HEK293 (cell line): ENCODE data around the gene PGBD5.

Source experiments
- CTCF ChIA-PET: fragments of 350-600 bp; formaldehyde crosslinking; extraction: SDS; loops from one replicate; lab custom pipeline; 2021; ENCODE audit warnings: antibody characterized with exemption; lab: Yijun Ruan, JAX
- POLR2A ChIA-PET: fragments of 300-600 bp; formaldehyde crosslinking; extraction: SDS; loops from one replicate; lab custom pipeline; 2020; ENCODE audit warnings: antibody characterized with exemption, inconsistent platforms; lab: Yijun Ruan, JAX
- H3K27ac ChIP-seq: fragments of 200-500 bp; sonication (Bioruptor generic); 2 replicates; pipeline ENCODE4 v1.5.1; 2014; ENCODE audit warnings: low read depth, low read length, control low read depth, inconsistent platforms; ENCODE audit errors: extremely low read depth
- H3K36me3 ChIP-seq, 2 experiments: fragments of 200-500 bp in 1 of 2; sonication (Bioruptor generic) in 1 of 2; 1 replicate in 1 of 2; 2 replicates in 1 of 2; pipeline ENCODE4 v1.5.1; 2014 to 2017; ENCODE audit warnings: inconsistent platforms in 2 of 2, low read length in 2 of 2; ENCODE audit not compliant: control insufficient read depth in 2 of 2, insufficient read depth in 1 of 2
- H3K4me1 ChIP-seq: fragments of 200-500 bp; sonication (Bioruptor generic); 2 replicates; pipeline ENCODE4 v1.5.1; 2014; ENCODE audit warnings: mild to moderate bottlenecking, low read length, inconsistent platforms; ENCODE audit not compliant: control insufficient read depth, insufficient read depth
- H3K4me3 ChIP-seq: 2 replicates; pipeline ENCODE4 v1.5.1; 2011; ENCODE audit warnings: low read depth, mild to moderate bottlenecking, control low read depth, low read length, moderate library complexity
- H3K9me3 ChIP-seq: fragments of 200-500 bp; sonication (Bioruptor generic); 2 replicates; pipeline ENCODE4 v1.5.1; 2014; ENCODE audit warnings: low read depth, low read length, inconsistent platforms; ENCODE audit not compliant: control insufficient read depth, insufficient read depth
- HOXD13 ChIP-seq: sonication (generic); formaldehyde crosslinking; IDR thresholded peaks from 2 replicates; pipeline ENCODE4 v1.8.0; 2022; ENCODE audit warnings: missing genetic modification reagents, borderline replicate concordance
- IKZF3 ChIP-seq: fragments of 450-650 bp; IDR thresholded peaks from 2 replicates; pipeline ENCODE4 v1.5.0; 2018; ENCODE audit warnings: missing biosample characterization, mild to moderate bottlenecking, missing genetic modification characterization, moderate library complexity
- MEIS1 ChIP-seq: sonication (generic); formaldehyde crosslinking; IDR thresholded peaks from 2 replicates; pipeline ENCODE4 v1.8.1; 2022; ENCODE audit warnings: missing genetic modification reagents, mild to moderate bottlenecking, borderline replicate concordance
- REPIN1 ChIP-seq: fragments of 450-650 bp; formaldehyde crosslinking; IDR thresholded peaks from 2 replicates; pipeline ENCODE4 v1.5.1; 2017; ENCODE audit warnings: missing biosample characterization, missing genetic modification characterization, low read depth
- SP3 ChIP-seq: fragments of 450-650 bp; formaldehyde crosslinking; IDR thresholded peaks from 2 replicates; pipeline ENCODE4 v1.5.1; 2016; ENCODE audit warnings: missing biosample characterization, missing genetic modification characterization
- ZBTB17 ChIP-seq: fragments of 450-650 bp; formaldehyde crosslinking; IDR thresholded peaks from 2 replicates; pipeline ENCODE4 v1.5.1; 2016; ENCODE audit warnings: missing biosample characterization, missing genetic modification characterization
- ZNF112 ChIP-seq: fragments of 450-650 bp; formaldehyde crosslinking; IDR thresholded peaks from 2 replicates; pipeline ENCODE4 v1.5.0; 2017; ENCODE audit warnings: missing biosample characterization, missing genetic modification characterization
- ZNF121 ChIP-seq: fragments of 450-650 bp; formaldehyde crosslinking; IDR thresholded peaks from 2 replicates; pipeline ENCODE4 v1.5.1; 2016; ENCODE audit warnings: missing biosample characterization, missing genetic modification characterization
- ZNF155 ChIP-seq: fragments of 450-650 bp; formaldehyde crosslinking; IDR thresholded peaks from 2 replicates; pipeline ENCODE4 v1.5.1; 2016; ENCODE audit warnings: missing biosample characterization, missing genetic modification characterization
- ZNF19 ChIP-seq: fragments of 450-650 bp; formaldehyde crosslinking; IDR thresholded peaks from 2 replicates; pipeline ENCODE4; 2016; ENCODE audit warnings: missing biosample characterization, missing genetic modification characterization, low read depth
- ZNF266 ChIP-seq: fragments of 450-650 bp; formaldehyde crosslinking; IDR thresholded peaks from 2 replicates; pipeline ENCODE4 v1.5.1; 2016; ENCODE audit warnings: missing biosample characterization, missing genetic modification characterization, low read depth
- ZNF324 ChIP-seq: fragments of 450-650 bp; formaldehyde crosslinking; IDR thresholded peaks from 2 replicates; pipeline ENCODE4 v1.5.1; 2016; ENCODE audit warnings: missing biosample characterization, missing genetic modification characterization
- ZNF335 ChIP-seq: fragments of 450-650 bp; formaldehyde crosslinking; conservative IDR thresholded peaks from 2 replicates; pipeline ENCODE4 v1.5.1; 2016; ENCODE audit warnings: missing biosample characterization, missing genetic modification characterization
- ZNF354C ChIP-seq: fragments of 450-650 bp; formaldehyde crosslinking; IDR thresholded peaks from 2 replicates; pipeline ENCODE4 v1.5.1; 2016; ENCODE audit warnings: missing biosample characterization, missing genetic modification characterization, low read depth, borderline replicate concordance
- ZNF549 ChIP-seq: fragments of 450-650 bp; IDR thresholded peaks from 2 replicates; pipeline ENCODE4 v1.5.1; 2018; ENCODE audit warnings: missing biosample characterization, missing genetic modification characterization, mild to moderate bottlenecking, inconsistent platforms, moderate library complexity
- ZNF596 ChIP-seq: fragments of 450-650 bp; IDR thresholded peaks from 2 replicates; pipeline ENCODE4 v1.5.0; 2018; ENCODE audit warnings: missing biosample characterization, mild to moderate bottlenecking, missing genetic modification characterization, moderate library complexity
- ZNF701 ChIP-seq: fragments of 450-650 bp; formaldehyde crosslinking; IDR thresholded peaks from 2 replicates; pipeline ENCODE4 v1.5.1; 2016; ENCODE audit warnings: missing biosample characterization, missing genetic modification characterization
- ZNF792 ChIP-seq: fragments of 450-650 bp; formaldehyde crosslinking; IDR thresholded peaks from 2 replicates; pipeline ENCODE4 v1.5.1; 2016; ENCODE audit warnings: missing biosample characterization, missing genetic modification characterization
- ZXDB ChIP-seq: fragments of 450-650 bp; formaldehyde crosslinking; IDR thresholded peaks from 2 replicates; pipeline ENCODE4 v1.5.1; 2016; ENCODE audit warnings: missing biosample characterization, missing genetic modification characterization
- TF ChIP-seq, protein P1 (sequence below): fragments of 450-650 bp; formaldehyde crosslinking; IDR thresholded peaks from 2 replicates; pipeline ENCODE4 v1.5.1; 2017; ENCODE audit warnings: missing biosample characterization, missing genetic modification characterization
- TF ChIP-seq, protein P2 (sequence below): fragments of 450-650 bp; formaldehyde crosslinking; IDR thresholded peaks from 2 replicates; pipeline ENCODE4 v1.5.1; 2016; ENCODE audit warnings: missing biosample characterization, missing genetic modification characterization

Gene PGBD5

DNA sequence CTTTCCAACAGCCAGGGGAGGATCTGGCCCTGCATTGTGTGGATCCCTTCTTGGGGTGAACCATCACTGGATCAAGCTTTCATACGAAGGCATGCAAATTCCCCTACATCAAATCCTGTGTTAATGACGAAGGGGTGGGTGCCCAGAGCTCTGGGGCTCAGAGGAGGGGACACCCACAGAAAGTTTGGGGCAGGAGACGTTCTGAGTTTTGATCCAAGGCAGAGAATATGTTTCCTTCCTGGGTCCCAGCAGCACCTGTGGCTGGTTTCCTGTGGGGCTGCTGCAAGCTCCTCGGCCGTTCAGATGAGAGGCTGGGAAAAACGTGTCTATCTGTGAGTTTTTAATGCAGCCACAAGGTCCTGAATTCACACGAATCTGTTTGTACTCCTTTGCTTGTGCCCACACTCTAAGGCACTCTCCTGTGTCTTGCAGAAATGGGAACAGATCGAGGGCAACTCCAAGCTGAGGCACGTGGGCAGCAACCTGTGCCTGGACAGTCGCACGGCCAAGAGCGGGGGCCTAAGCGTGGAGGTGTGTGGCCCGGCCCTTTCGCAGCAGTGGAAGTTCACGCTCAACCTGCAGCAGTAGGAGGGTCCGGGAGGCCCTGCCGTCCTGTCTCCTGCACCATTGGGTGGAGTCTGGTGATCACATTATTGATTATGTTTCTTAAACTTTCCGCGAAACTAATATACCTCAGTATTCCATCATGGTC, 147.1 kb downstream of the PGBD5 start:
- Histone ChIP-seq H3K4me3 (no peak overlapping the region), H3K36me3 (peaks cover 15 to 42% of the 10 kb centered on the region in 2 experiments), H3K27ac (no peak overlapping the region), H3K9me3 (no peaks in the 10 kb centered on the region), H3K4me1 (peaks cover 15% of the 10 kb centered on the region)
- CTCF ChIA-PET, result interaction anchor here (0.7 to 1.4 kb wide), 3 partner anchors 10 to 352 kb away, joined by 3 to 4 read pairs (median 3); no protein-coding TSS in a partner anchor
- TF ChIP-seq ZNF112 (tag by site-specific recombination) (no peak), ZNF19 (tag by site-specific recombination) (no peak), ZNF596 (no peak), ZBTB17 (tag by site-specific recombination) (no peak), REPIN1 (tag by site-specific recombination) (no peak), ZNF335 (tag by site-specific recombination) (no peak), ZNF266 (tag by site-specific recombination) (no peak)
- POLR2A ChIA-PET, result no interaction called here

- Histone ChIP-seq H3K36me3 (peaks cover 15 to 42% of the 10 kb centered on the region in 2 experiments), H3K4me3 (no peak overlapping the region), H3K4me1 (peaks cover 15% of the 10 kb centered on the region), H3K27ac (no peak overlapping the region), H3K9me3 (no peaks in the 10 kb centered on the region)
- CTCF ChIA-PET, result interaction anchor here (0.9 to 1.1 kb wide), 2 partner anchors 9 to 626 kb away, joined by 3 to 4 read pairs; no protein-coding TSS in a partner anchor
- POLR2A ChIA-PET, result no interaction called here
- TF ChIP-seq ZNF155, result no peak
- no peak for TF ChIP-seq MEIS1 (CRISPR knock-in tag)
- no peak for TF ChIP-seq ZXDB
- no peak for TF ChIP-seq HOXD13 (CRISPR knock-in tag)
- no peak for TF ChIP-seq ZNF792
- TF ChIP-seq ZNF121, result no peak
- no peak for TF ChIP-seq ZNF324 (tag by site-specific recombination)
- TF ChIP-seq SP3, result no peak
- no peak for TF ChIP-seq ZNF549
- no peak for TF ChIP-seq IKZF3 (tag by site-specific recombination)
- TF ChIP-seq, protein P1, sequence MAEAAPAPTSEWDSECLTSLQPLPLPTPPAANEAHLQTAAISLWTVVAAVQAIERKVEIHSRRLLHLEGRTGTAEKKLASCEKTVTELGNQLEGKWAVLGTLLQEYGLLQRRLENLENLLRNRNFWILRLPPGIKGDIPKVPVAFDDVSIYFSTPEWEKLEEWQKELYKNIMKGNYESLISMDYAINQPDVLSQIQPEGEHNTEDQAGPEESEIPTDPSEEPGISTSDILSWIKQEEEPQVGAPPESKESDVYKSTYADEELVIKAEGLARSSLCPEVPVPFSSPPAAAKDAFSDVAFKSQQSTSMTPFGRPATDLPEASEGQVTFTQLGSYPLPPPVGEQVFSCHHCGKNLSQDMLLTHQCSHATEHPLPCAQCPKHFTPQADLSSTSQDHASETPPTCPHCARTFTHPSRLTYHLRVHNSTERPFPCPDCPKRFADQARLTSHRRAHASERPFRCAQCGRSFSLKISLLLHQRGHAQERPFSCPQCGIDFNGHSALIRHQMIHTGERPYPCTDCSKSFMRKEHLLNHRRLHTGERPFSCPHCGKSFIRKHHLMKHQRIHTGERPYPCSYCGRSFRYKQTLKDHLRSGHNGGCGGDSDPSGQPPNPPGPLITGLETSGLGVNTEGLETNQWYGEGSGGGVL (tag by site-specific recombination), result no peak
- TF ChIP-seq ZNF701 (tag by site-specific recombination), result no peak
- TF ChIP-seq, protein P2, sequence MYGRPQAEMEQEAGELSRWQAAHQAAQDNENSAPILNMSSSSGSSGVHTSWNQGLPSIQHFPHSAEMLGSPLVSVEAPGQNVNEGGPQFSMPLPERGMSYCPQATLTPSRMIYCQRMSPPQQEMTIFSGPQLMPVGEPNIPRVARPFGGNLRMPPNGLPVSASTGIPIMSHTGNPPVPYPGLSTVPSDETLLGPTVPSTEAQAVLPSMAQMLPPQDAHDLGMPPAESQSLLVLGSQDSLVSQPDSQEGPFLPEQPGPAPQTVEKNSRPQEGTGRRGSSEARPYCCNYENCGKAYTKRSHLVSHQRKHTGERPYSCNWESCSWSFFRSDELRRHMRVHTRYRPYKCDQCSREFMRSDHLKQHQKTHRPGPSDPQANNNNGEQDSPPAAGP (tag by site-specific recombination), result no peak
- TF ChIP-seq ZNF354C (tag by site-specific recombination), result no peak
Measured at GRCh38 chr1:230278376-230278775, 147.8 kb downstream of the PGBD5 start.
